ENCODE measurements around the gene GINM1.

Gene GINM1

DNA sequence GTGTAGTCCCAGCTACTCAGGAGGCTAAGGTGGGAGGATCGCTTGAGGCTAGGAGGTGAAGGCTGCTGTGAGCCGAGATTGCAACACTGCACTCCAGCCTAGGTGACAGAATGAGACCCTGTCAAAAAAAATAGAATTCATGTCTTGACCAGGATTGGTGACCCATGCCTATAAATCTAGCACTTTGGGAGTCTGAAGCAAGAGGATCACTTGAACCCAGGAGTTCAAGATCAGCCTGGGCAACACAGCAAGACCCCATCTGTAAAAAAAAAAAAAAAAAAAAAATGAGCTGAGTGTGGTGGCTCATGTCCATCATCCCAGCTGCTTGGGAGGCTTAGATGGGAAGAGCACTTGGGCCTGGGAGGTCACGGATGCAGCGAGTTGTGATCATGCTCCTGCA lies 34.3 kb downstream of the GINM1 start:
- DNase-seq, result no peak

DNA sequence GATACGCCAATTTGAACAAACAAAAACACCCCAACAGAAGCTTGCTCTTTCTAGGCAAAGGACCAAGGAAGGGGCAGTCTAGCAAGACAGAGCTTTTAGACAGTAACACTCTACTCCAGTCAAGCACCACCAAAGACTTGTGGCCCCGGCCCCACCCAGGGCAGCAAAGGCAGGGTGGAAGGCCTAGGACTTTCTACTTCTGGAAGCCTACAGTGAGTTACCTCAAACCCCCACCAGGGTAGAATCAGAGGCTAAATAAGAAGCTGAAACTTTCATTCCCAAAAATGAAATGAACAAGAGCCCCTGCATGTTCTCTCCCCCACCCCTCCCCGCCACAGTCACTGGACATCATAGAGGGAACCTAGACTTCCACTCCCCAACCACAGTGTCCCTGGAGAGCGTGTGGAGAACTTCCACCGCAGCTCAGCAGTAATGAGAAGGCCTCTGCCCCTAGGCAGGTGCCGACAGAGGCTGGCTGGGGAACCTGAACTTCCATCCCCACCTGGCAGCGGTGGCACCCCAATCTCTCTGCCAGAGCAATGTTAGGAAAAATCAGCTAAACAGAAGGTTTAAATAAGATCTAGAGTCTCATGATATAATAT lies 42.3 kb downstream of the GINM1 start:
- no peak for DNase-seq

DNA sequence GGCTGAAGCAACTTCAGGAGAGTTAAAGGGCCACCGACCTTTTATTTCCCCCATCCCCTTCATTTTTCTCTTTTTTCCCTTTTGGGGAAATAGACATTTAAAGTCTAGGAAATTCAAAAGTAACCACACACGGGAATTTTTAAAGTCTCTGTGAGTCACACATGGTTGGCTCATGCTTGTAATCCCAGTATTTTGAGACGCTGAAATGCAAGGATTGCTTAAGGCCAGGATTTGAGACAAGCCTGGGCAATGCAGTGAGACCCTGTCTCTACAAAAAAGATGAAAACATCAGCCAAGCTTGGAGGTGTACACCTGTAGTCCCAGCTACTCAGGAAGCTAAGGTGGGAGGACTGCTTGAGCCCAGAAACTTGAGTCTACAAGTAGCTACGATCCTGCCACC lies 48.2 kb downstream of the GINM1 start:
- DNase-seq, result no peak

DNA sequence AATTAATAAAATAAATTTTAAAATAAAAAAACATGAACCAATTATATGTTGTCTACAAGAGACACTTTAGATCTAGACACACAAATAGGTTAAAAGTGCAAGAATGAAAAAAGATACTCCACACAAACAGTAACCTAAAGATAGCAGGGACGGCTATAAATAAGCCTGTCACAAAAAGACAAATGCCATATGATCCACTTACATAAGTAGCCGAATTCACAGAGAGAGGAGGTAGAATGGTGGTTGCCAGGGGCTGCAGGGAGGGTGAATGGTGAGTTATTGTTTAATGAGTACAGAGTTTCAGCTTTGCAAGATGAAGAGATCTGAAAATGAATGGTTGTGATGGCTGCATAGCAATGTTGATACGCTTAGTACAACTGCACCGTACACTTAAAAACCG lies 49.6 kb downstream of the GINM1 start:
- no peak for DNase-seq

DNA sequence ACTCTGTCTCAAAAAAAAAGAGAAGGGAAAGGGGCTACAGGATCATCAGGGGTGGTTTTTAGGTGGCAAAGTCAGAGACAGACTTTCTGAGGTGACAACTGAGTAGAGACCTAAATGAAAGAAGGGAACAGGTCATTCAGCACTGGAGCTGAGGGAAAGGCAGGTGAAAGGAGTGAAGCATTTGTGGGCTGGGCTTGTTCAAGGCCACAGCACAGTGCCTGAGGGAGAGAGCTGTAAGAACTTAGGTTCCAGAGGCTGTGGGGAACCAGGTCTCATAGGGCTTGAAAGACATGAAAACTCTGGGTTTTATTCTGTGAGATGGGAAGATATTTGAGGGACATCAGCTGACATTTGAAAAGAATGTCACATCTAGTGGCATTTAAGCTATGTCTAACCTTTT lies 61.5 kb downstream of the GINM1 start:
- no peak for DNase-seq

DNA sequence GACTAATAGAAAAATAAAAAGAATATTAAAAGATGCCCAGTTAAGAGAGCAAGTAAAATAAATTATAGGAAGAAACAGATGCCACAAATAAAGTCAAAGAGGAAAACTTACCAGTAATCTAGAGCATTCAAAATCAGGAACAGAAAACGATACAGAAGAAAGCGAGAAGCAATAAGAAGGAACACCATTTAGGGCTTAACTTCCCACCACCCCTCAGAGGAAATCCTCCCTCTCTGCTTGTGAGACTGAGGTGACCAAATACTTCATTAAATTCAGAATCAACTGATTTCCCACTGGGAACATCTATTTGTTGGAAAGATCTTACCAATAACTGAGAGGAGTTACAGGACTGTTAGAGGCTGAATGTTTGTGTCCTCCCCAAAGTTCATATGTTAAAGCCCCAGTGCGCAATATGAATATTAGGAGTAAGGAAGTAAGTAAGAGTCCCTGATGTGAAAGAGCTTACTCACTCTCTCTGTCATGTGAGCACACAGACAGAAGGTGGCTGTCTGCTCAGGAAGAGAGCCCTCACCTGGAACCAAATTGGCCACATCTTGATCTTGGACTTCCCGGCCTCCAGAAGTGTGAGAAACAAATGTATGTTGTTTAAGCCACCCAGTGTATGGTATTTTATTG lies 62.8 kb downstream of the GINM1 start:
- no peak for DNase-seq

DNA sequence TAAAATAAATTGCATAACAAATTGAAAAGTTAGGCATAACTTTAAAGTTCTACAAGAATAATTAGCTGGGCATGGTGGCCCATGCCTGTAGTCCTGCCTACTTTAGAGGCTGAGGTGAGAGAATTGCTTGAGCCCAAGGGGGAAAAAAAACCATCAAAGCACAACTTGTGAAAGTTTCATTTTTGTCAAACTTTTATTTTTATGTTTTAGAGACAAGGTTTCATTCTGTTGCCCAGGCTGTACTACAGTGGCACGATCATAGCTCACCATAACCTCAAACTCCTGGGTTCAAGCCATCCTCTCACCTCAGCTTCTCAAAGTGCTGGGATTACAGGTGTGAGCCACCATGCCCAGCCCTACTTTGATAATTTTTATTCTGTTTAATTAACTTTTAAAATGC lies 68.1 kb downstream of the GINM1 start:
- no peak for DNase-seq

DNA sequence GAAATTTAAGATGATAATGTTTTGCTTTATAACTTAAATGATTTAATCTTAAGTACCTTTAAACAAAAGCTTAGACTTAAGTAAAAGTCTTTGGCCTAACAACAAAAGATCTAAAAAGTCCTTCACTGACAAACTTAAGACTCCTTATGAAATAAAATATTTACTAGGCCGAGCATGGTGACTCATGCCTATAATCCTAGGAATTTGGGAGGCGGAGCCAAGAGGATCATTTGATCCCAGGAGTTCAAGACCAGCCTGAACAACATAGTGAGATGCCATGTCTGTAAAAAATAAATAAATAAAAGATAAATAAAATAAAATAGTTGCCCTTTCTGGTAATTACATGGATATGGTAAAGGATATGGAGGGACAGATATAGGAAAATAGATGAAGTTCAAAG lies 69.9 kb downstream of the GINM1 start:
- no peak for DNase-seq

All from activated CD4-positive, alpha-beta T cell treated with anti-CD3 and anti-CD28 coated beads for 48 hours (primary cell).